K562 (cell line): ENCODE results near the gene NCAPD2. TPM values are rescaled to one million over a fixed set of nuclear protein-coding genes. Genes with fewer than 3 reads are reported as not detected.

Source experiments
- BRD4 ChIP-seq: fragments of 200-600 bp; sonication (generic); IDR thresholded peaks from 2 replicates; pipeline ENCODE4 v1.6.1; 2017; ENCODE audit warnings: inconsistent platforms
- CHD1 ChIP-seq: fragments of 200-600 bp; sonication (generic); IDR thresholded peaks from one replicate; pipeline ENCODE4 v1.6.1; 2012; ENCODE audit warnings: mild to moderate bottlenecking, moderate library complexity, low read length, inconsistent platforms
- DMBX1 ChIP-seq: fragments of 250-450 bp; sonication (Bioruptor Pico); IDR thresholded peaks from 2 replicates; pipeline ENCODE4 v1.8.0; 2022; ENCODE audit warnings: inconsistent platforms, mild to moderate bottlenecking, moderate library complexity, borderline replicate concordance
- EGR1 ChIP-seq: fragments of 450-650 bp; conservative IDR thresholded peaks from 2 replicates; pipeline ENCODE4 v1.6.1; 2017; ENCODE audit warnings: mild to moderate bottlenecking
- GATA2 ChIP-seq: sonication (generic); formaldehyde crosslinking; IDR thresholded peaks from 2 replicates; pipeline ENCODE4 v1.4.0; 2020; ENCODE audit warnings: mild to moderate bottlenecking, missing genetic modification reagents
- HDAC6 ChIP-seq: IDR thresholded peaks from 2 replicates; pipeline ENCODE4 v1.6.1; 2012; ENCODE audit warnings: low read depth, mild to moderate bottlenecking, control low read depth, inconsistent platforms, low read length, moderate library complexity
- HLTF ChIP-seq: fragments of 450-650 bp; IDR thresholded peaks from 2 replicates; pipeline ENCODE4 v1.6.1; 2016
- HNRNPUL1 ChIP-seq: fragments of 200-400 bp; formaldehyde crosslinking; IDR thresholded peaks from 2 replicates; pipeline ENCODE4 v1.6.1; 2017; ENCODE audit warnings: low read length
- MED1 ChIP-seq: sonication (generic); formaldehyde crosslinking; IDR thresholded peaks from 2 replicates; pipeline ENCODE4 v1.8.1; 2023; ENCODE audit warnings: missing genetic modification reagents, borderline replicate concordance
- NFIX ChIP-seq: fragments of 250-450 bp; sonication (Bioruptor Pico); IDR thresholded peaks from 2 replicates; pipeline ENCODE4 v1.4.0; 2020; ENCODE audit warnings: low read depth, mild to moderate bottlenecking, moderate library complexity
- PHF8 ChIP-seq: fragments of 200-600 bp; sonication (generic); IDR thresholded peaks from 2 replicates; pipeline ENCODE4 v1.6.1; 2012; ENCODE audit warnings: mixed run types, mild to moderate bottlenecking, inconsistent platforms, low read length, moderate library complexity, borderline replicate concordance
- POLR2H ChIP-seq: IDR thresholded peaks from 2 replicates; pipeline ENCODE4 v1.6.1; 2016; ENCODE audit warnings: missing genetic modification characterization, low read depth, mild to moderate bottlenecking, control low read depth, missing compliant biosample characterization, moderate library complexity
- PRMT5 ChIP-seq: sonication (generic); formaldehyde crosslinking; IDR thresholded peaks from 2 replicates; pipeline ENCODE4 v1.5.0; 2020; ENCODE audit warnings: missing genetic modification reagents
- PTTG1 ChIP-seq: fragments of 450-650 bp; IDR thresholded peaks from 2 replicates; pipeline ENCODE4 v1.6.1; 2016; ENCODE audit warnings: low read depth, mild to moderate bottlenecking, missing genetic modification characterization, missing compliant biosample characterization
- RNF2 ChIP-seq: sonication (generic); IDR thresholded peaks from 2 replicates; pipeline ENCODE4 v1.6.1; 2016
- SMAD1 ChIP-seq: fragments of 150-350 bp; IDR thresholded peaks from 2 replicates; pipeline ENCODE4 v1.6.1; 2014; ENCODE audit warnings: low read length, low read depth; ENCODE audit not compliant: partially characterized antibody
- SREBF1 ChIP-seq: fragments of 150-350 bp; IDR thresholded peaks from 2 replicates; pipeline ENCODE4 v1.6.1; 2014; ENCODE audit warnings: antibody characterized with exemption, low read depth, low read length, borderline replicate concordance
- TAF1 ChIP-seq: IDR thresholded peaks from 2 replicates; pipeline ENCODE4 v1.6.1; 2011; ENCODE audit warnings: mild to moderate bottlenecking, low read length, moderate library complexity; ENCODE audit not compliant: insufficient read depth, control insufficient read depth, severe bottlenecking; ENCODE audit errors: extremely low read depth
- TCF7 ChIP-seq: sonication (generic); IDR thresholded peaks from 2 replicates; pipeline ENCODE4 v1.6.1; 2016; ENCODE audit warnings: antibody characterized with exemption, borderline replicate concordance
- ZEB2 ChIP-seq: fragments of 450-650 bp; IDR thresholded peaks from 2 replicates; pipeline ENCODE4 v1.6.1; 2016
- ZFP36 ChIP-seq: fragments of 150-350 bp; IDR thresholded peaks from 2 replicates; pipeline ENCODE4 v1.6.1; 2018; ENCODE audit warnings: low read length, low read depth; ENCODE audit not compliant: partially characterized antibody
- ZFP91 ChIP-seq: sonication (generic); formaldehyde crosslinking; IDR thresholded peaks from 2 replicates; pipeline ENCODE4 v1.8.0; 2022; ENCODE audit warnings: mild to moderate bottlenecking, missing genetic modification reagents
- ZNF239 ChIP-seq: fragments of 250-450 bp; sonication (Bioruptor Pico); IDR thresholded peaks from 2 replicates; pipeline ENCODE4 v1.4.0; 2020; ENCODE audit warnings: mild to moderate bottlenecking
- ZNF586 ChIP-seq: fragments of 450-650 bp; formaldehyde crosslinking; conservative IDR thresholded peaks from 2 replicates; pipeline ENCODE4 v1.4.0; 2020; ENCODE audit warnings: mild to moderate bottlenecking, moderate library complexity
- ZNF592 ChIP-seq: fragments of 450-650 bp; IDR thresholded peaks from 2 replicates; pipeline ENCODE4 v1.6.1; 2017; ENCODE audit warnings: antibody characterized with exemption, mild to moderate bottlenecking
- ZNF644 ChIP-seq: fragments of 200-800 bp; sonication (Bioruptor generic); IDR thresholded peaks from 2 replicates; pipeline ENCODE4 v1.6.1; 2016; ENCODE audit warnings: low read depth, missing genetic modification characterization, missing compliant biosample characterization
- polyA plus RNA-seq, 8 experiments: library from polyadenylated mRNA; depleted of rRNA in 4 of 8; stranded (reverse) in 5 of 8; unstranded in 3 of 8; fragments of >200 nt; fragmentation: Nextera tagmentation in 2 of 8; fragmentation: Illumina TruSeq in 1 of 8; extraction: Ambion mirVana in 2 of 8; extraction: Trizol in 1 of 8; gene quantifications; 2 replicates each; pipeline versions ENCODE4 v1.2.1 to v1.2.3, GENCODE V29; 2011 to 2014; ENCODE audit warnings: inconsistent platforms in 1 of 8, missing spikeins in 1 of 8
- total RNA-seq, 7 experiments: library from RNA; depleted of rRNA in 6 of 7; stranded (reverse); fragments of >200 nt in 6 of 7; fragmentation: Illumina TruSeq in 2 of 7; extraction: Trizol in 2 of 7; gene quantifications; 2 replicates each; pipeline versions ENCODE4 v1.2.1 to v1.2.3, GENCODE V29; 2011 to 2021; ENCODE audit warnings: low replicate concordance in 1 of 7

The NCAPD2 gene
- total and polyA plus RNA-seq, 9 of the 15 experiments (the other 6 are each of a cell fraction or from before 2014, with no cell fraction given): 16.9 to 93.7 (median 68.3) TPM

- no peak for TF ChIP-seq SREBF1
- no peak for TF ChIP-seq ZNF644
- no peak for TF ChIP-seq ZFP91
- TF ChIP-seq EGR1: peak; percentile 89
- no peak for TF ChIP-seq HNRNPUL1
- no peak for TF ChIP-seq HDAC6
- TF ChIP-seq DMBX1 (CRISPR knock-in tag): no peak
- TF ChIP-seq ZNF592: no peak
- TF ChIP-seq POLR2H (tag): peak; percentile 64
- no peak for TF ChIP-seq GATA2 (CRISPR knock-in tag)
- no peak for TF ChIP-seq SMAD1
- peak; percentile 32 for TF ChIP-seq TAF1
- peak; percentile 89 for TF ChIP-seq CHD1
- TF ChIP-seq ZEB2: no peak
- peak; percentile 53; the same call in 1 of the 2 replicates for TF ChIP-seq TCF7
- no peak for TF ChIP-seq ZNF586 (CRISPR knock-in tag)
- no peak for TF ChIP-seq HLTF
- TF ChIP-seq NFIX (CRISPR knock-in tag): no peak
- no peak for TF ChIP-seq ZFP36
- no peak for TF ChIP-seq PRMT5
- TF ChIP-seq ZNF239 (CRISPR knock-in tag): no peak
- no peak for TF ChIP-seq BRD4
- no peak for TF ChIP-seq RNF2
- TF ChIP-seq PHF8: peak; percentile 55; the same call in 1 of the 2 replicates
- no peak for TF ChIP-seq MED1 (CRISPR knock-in tag)
- no peak for TF ChIP-seq PTTG1 (tag)
Observed at GRCh38 chr12:6493497-6494257, at the start of gene NCAPD2 (continued).
